Globus pallidus (tissue), 1 donor: Measurements from ENCODE around the gene RAB11B.
A peak's percentile ranks its signal among the peaks of the same experiment; 100 is the strongest.
"Not testable (repeated sequence)": the region's sequence is repeated elsewhere in the genome, so short reads cannot be mapped to it uniquely, and the experiment has no call there.

Source experiments
- DNase-seq: peaks from one replicate; pipeline ENCODE4 v3.0.0-alpha.2; 2015; ENCODE audit warnings: low spot score

RAB11B gene

DNA sequence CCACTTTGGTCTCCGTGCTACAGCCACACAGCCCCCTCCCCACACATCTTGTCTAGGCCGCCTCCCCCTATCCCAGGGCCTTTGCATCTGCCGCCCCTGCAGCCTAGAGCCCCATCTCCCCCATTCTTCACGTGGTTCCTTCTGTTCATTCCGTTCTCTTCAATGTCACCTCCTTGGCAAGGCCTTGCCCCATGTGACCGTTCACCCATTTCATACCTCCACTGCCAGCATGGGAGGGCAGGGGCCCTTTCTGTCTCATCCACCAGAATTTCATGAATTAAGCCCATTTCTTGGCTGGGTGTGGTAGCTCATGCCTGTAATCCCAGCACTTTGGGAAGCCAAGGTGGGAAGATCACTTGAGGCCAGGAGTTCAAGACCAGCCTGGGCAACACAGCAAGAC is 38.9 kb downstream of the RAB11B start:
- DNase-seq, result no peak

DNA sequence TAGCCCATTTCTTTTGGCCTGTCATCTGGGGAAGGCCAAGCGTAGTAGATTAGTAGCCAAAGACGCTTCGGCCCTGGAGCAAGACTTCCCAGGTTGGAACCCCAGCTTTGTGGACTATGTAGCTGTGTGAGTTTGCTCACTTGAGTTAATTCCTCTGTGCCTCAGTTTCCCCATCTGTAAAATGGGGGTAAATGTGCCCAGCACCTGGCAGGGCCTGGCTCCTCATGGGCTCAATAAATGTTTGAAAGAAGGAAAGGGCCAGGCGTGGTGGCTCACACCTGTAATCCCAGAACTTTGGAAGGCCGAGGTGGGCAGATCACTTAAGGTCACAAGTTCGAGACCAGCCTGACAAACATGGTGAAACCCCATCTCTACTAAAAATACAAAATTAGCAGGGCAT is 39.7 kb downstream of the RAB11B start:
- no peak for DNase-seq

GRCh38 chr19:8430650-8431049 is 40.5 kb downstream of the RAB11B start:
- no peak for DNase-seq

DNA sequence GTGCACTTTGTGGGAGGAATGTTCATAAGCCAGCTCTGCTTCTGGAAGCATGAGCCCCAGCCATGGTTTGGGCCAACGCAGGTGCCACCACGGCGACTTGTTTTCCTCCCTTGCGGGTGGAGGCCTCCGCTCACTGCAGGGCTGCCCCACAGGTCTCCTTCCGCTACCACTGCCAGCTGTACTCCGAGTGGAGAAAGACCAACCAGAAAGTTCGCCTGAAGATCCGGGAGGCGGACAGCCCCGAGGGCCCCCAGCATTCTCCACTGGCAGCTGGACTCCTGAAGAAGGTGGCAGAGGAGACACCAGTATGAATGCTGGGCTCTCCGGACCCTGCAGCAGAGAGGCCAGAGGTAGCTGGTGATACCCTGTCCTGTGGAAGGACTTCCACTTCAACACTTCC is 48.1 kb downstream of the RAB11B start:
- no peak for DNase-seq

DNA sequence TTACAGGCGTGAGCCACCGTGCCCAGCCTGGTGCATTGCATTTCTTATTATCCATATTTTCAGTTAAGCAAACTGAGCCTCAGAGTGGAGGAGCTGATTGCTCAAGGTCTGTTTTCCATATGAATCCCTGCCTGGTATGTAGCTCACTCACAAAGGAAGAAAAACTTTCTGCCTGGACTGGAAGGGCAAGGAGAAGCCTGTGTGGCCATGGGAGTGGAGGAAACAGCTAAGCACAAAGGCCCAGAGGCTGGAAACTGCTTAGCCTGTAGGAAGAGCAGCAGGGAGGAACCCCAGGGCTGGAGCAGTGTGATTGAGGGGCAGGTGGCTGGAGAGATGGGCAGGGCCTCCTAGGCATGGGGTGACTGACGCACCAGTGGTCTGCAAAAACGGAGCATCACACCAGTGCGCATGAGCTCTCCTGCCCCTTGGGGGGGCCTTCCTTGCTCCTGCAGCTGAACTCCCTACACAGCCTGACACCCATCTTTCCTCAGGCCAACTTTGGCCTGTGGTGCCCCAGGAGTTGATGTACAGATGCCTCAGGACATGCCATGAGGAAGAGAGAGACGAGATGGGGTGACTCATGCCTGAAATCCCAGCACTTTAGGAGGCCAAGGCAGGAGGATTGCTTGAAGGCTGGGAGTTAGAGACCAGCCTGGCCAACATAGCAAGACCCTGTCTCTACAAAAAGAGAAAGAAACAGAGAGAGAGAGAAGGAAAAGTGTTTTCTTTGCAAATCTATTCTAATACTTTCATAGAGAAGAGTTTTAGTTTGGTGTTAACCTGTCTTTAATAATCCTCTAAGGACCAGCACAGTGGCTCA is 51.8 kb downstream of the RAB11B start:
- no peak for DNase-seq

- DNase-seq, result not testable (repeated sequence)
Measured at GRCh38 chr19:8444140-8444676, 54.0 kb downstream of the RAB11B start.

DNA sequence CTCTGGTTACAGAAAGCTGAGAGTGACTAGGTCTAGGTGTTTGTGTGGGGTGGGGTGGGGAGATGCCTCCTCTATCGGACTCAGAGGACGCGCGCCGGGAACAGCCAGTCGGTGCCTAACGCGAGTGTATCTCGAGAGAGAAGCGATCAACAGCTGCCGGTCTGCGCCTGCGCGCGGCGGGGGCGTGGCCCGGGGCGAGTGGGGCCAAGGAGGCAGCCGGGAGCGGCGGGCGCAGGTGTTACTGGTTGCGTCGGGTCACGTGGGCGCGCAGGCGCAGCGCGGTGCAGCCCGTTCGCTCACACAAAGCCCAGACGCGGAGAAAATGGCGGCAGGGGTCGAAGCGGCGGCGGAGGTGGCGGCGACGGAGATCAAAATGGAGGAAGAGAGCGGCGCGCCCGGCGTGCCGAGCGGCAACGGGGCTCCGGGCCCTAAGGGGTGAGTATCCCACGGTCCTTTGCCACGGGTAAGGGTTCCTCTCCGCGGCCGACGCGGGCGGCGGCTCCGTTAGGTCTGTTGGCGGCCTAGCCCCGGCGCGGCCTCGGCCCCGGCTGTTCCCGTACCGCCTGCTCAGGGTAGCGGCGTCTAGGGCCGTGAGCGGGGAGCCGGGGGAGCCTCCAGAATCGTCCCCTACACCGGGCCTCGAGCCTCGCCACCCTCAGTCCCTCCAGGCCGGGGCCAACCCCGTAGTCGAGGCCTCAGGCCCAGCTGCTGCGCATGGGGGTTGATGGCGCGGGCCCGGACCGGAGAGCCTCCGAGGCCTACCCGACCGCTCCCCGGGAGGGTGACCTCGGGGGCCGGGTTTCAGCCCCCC is 54.7 kb downstream of the RAB11B start, which contains the start of gene HNRNPM:
Gene HNRNPM (plus strand): TSS at position 299 of the 811 bp plus-strand sequence. CDS start 24 bp downstream, at position 323.
- peak; percentile 97 for DNase-seq

GRCh38 chr19:8445488-8446001 is 55.4 kb downstream of the RAB11B start:
- DNase-seq, result no peak

- DNase-seq, result no peak
Measured at GRCh38 chr19:8446061-8446709, 56.0 kb downstream of the RAB11B start.

DNA sequence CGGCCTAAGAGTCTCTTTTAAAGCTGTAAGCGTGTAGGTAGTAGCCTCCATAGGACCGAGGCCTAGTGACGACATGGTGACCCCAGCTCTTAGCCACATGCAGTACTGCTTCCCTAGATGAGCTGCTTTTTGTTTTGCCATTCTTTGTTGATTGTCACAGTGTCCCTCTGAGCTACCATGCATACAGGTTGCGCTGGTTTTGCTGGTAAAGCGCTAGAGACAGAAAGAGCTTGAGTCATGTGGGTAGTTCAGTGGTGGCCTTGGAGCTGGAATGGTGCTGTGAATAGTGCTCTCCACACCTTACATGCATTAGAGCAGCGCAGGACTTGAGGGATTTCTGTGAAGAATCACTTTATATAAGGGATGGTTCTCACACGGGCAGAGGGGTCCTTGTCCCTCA is 59.7 kb downstream of the RAB11B start:
- DNase-seq, result no peak

GRCh38 chr19:8451377-8451776 is 61.2 kb downstream of the RAB11B start:
- no peak for DNase-seq

DNA sequence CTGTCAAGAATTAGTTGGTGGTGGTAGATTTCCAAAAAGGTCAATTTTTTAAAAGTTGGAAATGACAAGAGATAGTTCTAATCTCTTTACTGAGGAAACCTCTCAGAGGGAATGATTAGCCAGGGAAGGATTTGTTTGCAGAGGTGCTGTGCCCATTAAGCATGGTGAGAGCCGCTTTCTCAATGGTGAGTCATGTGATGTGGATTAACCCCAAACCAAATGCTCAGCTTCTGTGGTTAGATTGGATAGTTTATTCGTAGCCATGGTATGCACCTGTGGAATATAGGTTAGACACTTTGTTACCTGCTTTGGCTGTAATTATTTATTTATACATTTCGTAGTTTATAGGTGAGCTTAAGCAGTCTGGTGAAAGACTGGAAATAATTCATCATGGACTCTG is 61.7 kb downstream of the RAB11B start:
- DNase-seq, result no peak

GRCh38 chr19:8452446-8453123 is 62.4 kb downstream of the RAB11B start:
- DNase-seq, result no peak

- DNase-seq, result no peak
Measured at GRCh38 chr19:8453616-8454015, 63.5 kb downstream of the RAB11B start.
